ENCODE results near the gene IFT88. TPM values are rescaled to one million over a fixed set of nuclear protein-coding genes. Genes with fewer than 3 reads are reported as not detected.

Gene IFT88
- total RNA-seq, 1 experiment from 2014 or later, result 10.8 TPM

DNA sequence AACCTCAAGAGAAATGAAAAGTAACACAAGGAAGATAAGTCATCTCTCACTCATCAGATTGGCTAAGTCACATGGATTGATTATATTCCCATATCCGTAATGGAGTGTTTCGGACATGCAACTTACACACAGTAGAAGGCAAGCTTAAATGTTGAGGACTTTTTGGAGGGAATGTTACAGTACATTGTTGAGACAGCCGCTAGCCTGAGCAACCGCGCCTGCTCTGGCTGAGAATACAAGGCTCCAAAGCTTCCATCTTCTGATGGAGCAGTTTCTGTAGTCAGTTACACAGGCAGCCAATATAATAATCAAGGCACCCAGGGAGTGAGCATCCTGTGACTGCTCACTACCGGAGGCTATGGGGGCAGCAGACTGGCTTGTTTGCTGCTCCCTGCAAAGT lies 40.3 kb upstream of the IFT88 start:
- no peaks in the 10 kb centered on the region for H3K79me2 ChIP-seq (ENCODE audit: low read length)
- no peak for DNase-seq
- peak overlapping the region; percentile 72 for H3K4me3 ChIP-seq (ENCODE audit: low read length)
- no peaks in the 10 kb centered on the region; the same call in 1 of the 2 replicates for H3K9me3 ChIP-seq (ENCODE audit: low read length)
- peak overlapping the region; percentile 70 for H3K9ac ChIP-seq (ENCODE audit: low read length)
- peaks cover 16% of the 10 kb centered on the region for H3K4me1 ChIP-seq (ENCODE audit: low read length)
- H3K9me2 ChIP-seq (replicated peaks; ENCODE audit: insufficient read depth, low read length), result no peaks in the 10 kb centered on the region
- H4K20me1 ChIP-seq (ENCODE audit: insufficient read depth, low read depth, low read length), result no peaks in the 10 kb centered on the region
- peak overlapping the region; percentile 94; the same call in 1 of the 2 replicates for H2AFZ ChIP-seq (ENCODE audit: low read length)
- H3K27ac ChIP-seq (ENCODE audit: low read length), result no peak overlapping the region
- H3K27me3 ChIP-seq (ENCODE audit: low read length), result no peaks in the 10 kb centered on the region; the same call in 1 of the 2 replicates
- H3K4me2 ChIP-seq (ENCODE audit: low read depth, low read length, poor library complexity, severe bottlenecking), result peak overlapping the region; percentile 67
- no peaks in the 10 kb centered on the region for H3K36me3 ChIP-seq (ENCODE audit: insufficient read depth, low read length)

DNA sequence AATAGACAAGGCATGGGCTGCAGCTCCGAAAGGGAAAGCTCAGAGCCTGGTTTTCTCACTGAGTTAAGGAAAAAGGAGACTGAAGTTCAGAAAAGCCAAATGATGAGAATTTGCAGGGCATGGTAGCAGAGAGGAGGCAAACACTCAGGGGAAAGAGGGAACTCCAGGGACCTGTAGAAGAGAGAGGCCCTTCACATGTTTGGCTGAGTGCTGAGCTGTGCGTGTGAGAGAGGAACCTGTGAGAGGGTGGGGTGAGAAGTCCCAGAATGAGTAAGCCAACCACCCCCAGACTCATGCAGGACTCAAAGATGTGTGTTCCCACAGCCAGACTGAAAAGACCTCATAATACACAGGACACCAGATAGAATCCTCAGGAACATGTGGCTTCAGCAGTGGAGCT lies 38.5 kb upstream of the IFT88 start:
- H3K9me2 ChIP-seq (replicated peaks; ENCODE audit: insufficient read depth, low read length), result no peaks in the 10 kb centered on the region
- no peaks in the 10 kb centered on the region for H3K36me3 ChIP-seq (ENCODE audit: insufficient read depth, low read length)
- no peak overlapping the region for H3K9ac ChIP-seq (ENCODE audit: low read length)
- H4K20me1 ChIP-seq (ENCODE audit: insufficient read depth, low read depth, low read length), result no peaks in the 10 kb centered on the region
- no peak overlapping the region for H3K4me2 ChIP-seq (ENCODE audit: low read depth, low read length, poor library complexity, severe bottlenecking)
- H3K79me2 ChIP-seq (ENCODE audit: low read length), result no peaks in the 10 kb centered on the region
- H3K4me1 ChIP-seq (ENCODE audit: low read length), result peaks cover 16% of the 10 kb centered on the region
- no peak overlapping the region for H2AFZ ChIP-seq (ENCODE audit: low read length)
- no peak overlapping the region for H3K27ac ChIP-seq (ENCODE audit: low read length)
- DNase-seq, result no peak
- H3K9me3 ChIP-seq (ENCODE audit: low read length), result no peaks in the 10 kb centered on the region; the same call in 1 of the 2 replicates
- H3K4me3 ChIP-seq (ENCODE audit: low read length), result no peak overlapping the region
- no peaks in the 10 kb centered on the region; the same call in 1 of the 2 replicates for H3K27me3 ChIP-seq (ENCODE audit: low read length)

DNA sequence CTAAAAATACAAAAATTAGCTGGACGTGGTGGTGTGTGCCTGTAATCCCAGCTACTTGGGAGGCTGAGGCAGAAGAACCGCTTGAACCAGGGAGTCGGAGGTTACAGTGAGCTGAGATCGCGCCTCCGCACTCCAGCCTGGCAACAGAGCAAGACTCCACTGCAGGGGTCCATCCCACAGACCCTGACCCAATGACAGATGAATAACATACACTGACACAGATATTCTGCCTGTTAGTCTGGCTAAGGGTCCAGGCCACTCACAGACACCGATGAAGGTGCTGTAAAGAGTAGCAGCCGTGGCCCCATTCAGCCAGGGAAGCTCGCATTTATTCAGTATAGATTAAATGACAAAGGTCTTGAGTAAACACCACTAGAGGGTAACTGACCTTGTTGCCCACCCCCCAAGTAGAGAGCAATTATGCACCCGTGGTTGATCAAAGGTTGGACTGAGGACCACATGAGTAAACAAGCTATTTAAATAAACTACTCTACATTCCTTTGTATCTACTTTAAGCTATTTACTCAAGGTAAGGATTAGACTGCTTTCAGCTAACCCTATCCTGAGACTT lies 32.8 kb upstream of the IFT88 start:
- Histone ChIP-seq H3K27me3 (ENCODE audit: low read length) (no peaks in the 10 kb centered on the region; the same call in 1 of the 2 replicates), H3K9me3 (ENCODE audit: low read length) (no peaks in the 10 kb centered on the region; the same call in 1 of the 2 replicates), H2AFZ (ENCODE audit: low read length) (no peak overlapping the region), H3K27ac (ENCODE audit: low read length) (no peak overlapping the region), H3K36me3 (ENCODE audit: insufficient read depth, low read length) (no peaks in the 10 kb centered on the region), H3K4me3 (ENCODE audit: low read length) (no peak overlapping the region), H3K9me2 (replicated peaks; ENCODE audit: insufficient read depth, low read length) (no peaks in the 10 kb centered on the region), H3K9ac (ENCODE audit: low read length) (no peak overlapping the region), H3K4me1 (ENCODE audit: low read length) (no peaks in the 10 kb centered on the region), H3K79me2 (ENCODE audit: low read length) (no peaks in the 10 kb centered on the region), H4K20me1 (ENCODE audit: insufficient read depth, low read depth, low read length) (no peaks in the 10 kb centered on the region), H3K4me2 (ENCODE audit: low read depth, low read length, poor library complexity, severe bottlenecking) (no peak overlapping the region)
- no peak for DNase-seq

DNA sequence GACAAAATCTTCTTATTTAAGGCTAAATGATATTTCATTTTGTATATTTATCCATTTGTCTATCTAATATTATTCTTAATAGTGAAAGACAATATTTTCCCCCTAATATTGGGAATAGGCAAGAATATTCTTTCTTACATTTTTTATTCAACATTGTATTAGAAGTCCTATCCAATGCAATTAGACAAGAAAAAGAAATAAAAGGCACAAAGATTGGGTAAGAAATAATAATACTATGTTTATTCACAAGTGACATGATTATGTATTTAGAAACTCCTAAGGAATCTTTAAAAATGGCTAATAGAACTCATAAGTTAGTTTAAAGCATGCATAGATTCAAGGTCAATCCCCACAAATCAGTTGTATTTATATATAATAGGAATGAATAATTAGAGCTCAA lies 30.0 kb upstream of the IFT88 start:
- no peak overlapping the region for H3K27ac ChIP-seq (ENCODE audit: low read length)
- H2AFZ ChIP-seq (ENCODE audit: low read length), result no peak overlapping the region
- H3K4me3 ChIP-seq (ENCODE audit: low read length), result no peak overlapping the region
- no peaks in the 10 kb centered on the region for H3K9me3 ChIP-seq (ENCODE audit: low read length)
- H3K27me3 ChIP-seq (ENCODE audit: low read length), result no peaks in the 10 kb centered on the region
- H3K9me2 ChIP-seq (replicated peaks; ENCODE audit: insufficient read depth, low read length), result no peaks in the 10 kb centered on the region
- H3K79me2 ChIP-seq (ENCODE audit: low read length), result no peaks in the 10 kb centered on the region
- H3K4me2 ChIP-seq (ENCODE audit: low read depth, low read length, poor library complexity, severe bottlenecking), result no peak overlapping the region
- H4K20me1 ChIP-seq (ENCODE audit: insufficient read depth, low read depth, low read length), result no peaks in the 10 kb centered on the region
- H3K9ac ChIP-seq (ENCODE audit: low read length), result no peak overlapping the region
- no peaks in the 10 kb centered on the region for H3K4me1 ChIP-seq (ENCODE audit: low read length)
- no peaks in the 10 kb centered on the region for H3K36me3 ChIP-seq (ENCODE audit: insufficient read depth, low read length)
- DNase-seq, result no peak

DNA sequence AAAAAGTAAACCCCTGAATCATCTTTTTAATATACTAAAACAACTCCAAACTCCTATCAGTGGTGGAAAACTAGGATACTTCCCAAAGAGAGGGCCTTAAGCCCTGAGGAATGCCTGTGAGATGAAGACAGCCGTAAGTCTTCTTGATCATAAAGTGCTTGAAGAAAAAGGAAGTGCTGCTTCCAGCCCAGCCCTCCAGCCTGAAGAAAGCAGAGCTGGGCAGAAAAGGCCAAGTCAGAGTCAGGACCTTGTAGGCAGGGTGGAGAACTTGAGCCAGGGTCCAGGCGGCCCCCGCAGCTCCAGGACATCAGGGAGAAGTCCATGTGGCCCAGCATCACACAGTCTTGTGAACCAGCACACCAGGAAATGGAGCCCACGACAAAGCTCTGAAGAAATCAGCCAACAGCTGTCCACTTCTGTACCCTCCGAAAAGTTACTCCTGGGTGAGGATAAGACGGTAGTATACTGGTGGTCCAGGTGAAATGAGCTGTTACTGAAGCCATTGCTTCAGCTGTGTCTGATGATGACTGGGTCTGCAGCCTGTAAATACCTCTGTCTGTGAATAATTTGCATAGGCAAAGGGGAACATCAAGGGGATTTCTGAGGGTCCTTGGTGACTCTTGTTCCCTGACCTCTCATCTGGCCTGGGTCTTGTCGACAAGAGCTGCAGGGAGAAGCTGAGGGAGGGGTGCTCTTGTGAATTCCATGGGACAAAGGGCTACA lies 22.6 kb upstream of the IFT88 start:
- Histone ChIP-seq H2AFZ (ENCODE audit: low read length) (peak overlapping the region; percentile 93; the same call in 1 of the 2 replicates), H3K27me3 (ENCODE audit: low read length) (no peaks in the 10 kb centered on the region), H3K9ac (ENCODE audit: low read length) (peak overlapping the region; percentile 44), H3K9me2 (replicated peaks; ENCODE audit: insufficient read depth, low read length) (no peaks in the 10 kb centered on the region), H3K9me3 (ENCODE audit: low read length) (no peaks in the 10 kb centered on the region), H3K4me3 (ENCODE audit: low read length) (no peak overlapping the region; the same call in 1 of the 2 replicates), H3K36me3 (ENCODE audit: insufficient read depth, low read length) (no peaks in the 10 kb centered on the region), H3K4me2 (ENCODE audit: low read depth, low read length, poor library complexity, severe bottlenecking) (peak overlapping the region; percentile 56), H3K4me1 (ENCODE audit: low read length) (peaks cover 39% of the 10 kb centered on the region), H3K79me2 (ENCODE audit: low read length) (no peaks in the 10 kb centered on the region), H3K27ac (ENCODE audit: low read length) (no peak overlapping the region), H4K20me1 (ENCODE audit: insufficient read depth, low read depth, low read length) (no peaks in the 10 kb centered on the region)
- DNase-seq, result peak; percentile 60

DNA sequence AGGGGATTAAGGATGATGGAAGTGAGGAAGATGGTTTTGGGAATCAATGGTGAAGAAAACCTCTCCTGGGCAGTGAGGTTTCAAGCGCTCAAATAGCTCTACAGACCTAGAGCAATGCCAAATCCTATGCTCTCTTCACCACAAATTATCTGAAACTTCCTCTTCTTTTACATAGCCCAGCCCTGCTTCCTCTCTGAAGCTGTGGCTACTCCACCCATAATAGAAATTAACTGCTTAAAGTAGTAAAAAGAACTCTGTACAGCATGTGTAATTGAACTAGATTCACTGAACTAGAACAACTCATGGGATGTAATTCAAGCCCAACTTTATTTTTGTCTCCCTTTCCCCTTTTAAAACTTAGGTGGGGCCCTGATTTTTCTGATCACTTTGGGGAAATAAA lies 20.4 kb upstream of the IFT88 start:
- Histone ChIP-seq H3K27me3 (ENCODE audit: low read length) (no peaks in the 10 kb centered on the region), H3K9me3 (ENCODE audit: low read length) (no peaks in the 10 kb centered on the region), H3K36me3 (ENCODE audit: insufficient read depth, low read length) (no peaks in the 10 kb centered on the region), H3K4me3 (ENCODE audit: low read length) (peak overlapping the region; percentile 43), H3K4me1 (ENCODE audit: low read length) (peaks cover 39% of the 10 kb centered on the region), H3K4me2 (ENCODE audit: low read depth, low read length, poor library complexity, severe bottlenecking) (peak overlapping the region; percentile 61), H2AFZ (ENCODE audit: low read length) (peak overlapping the region; percentile 82; the same call in 1 of the 2 replicates), H3K79me2 (ENCODE audit: low read length) (no peaks in the 10 kb centered on the region), H3K27ac (ENCODE audit: low read length) (peak overlapping the region; percentile 49), H3K9ac (ENCODE audit: low read length) (0 out of 2 replicates have a peak overlapping the region, but pooled peaks have one; percentile 32), H3K9me2 (replicated peaks; ENCODE audit: insufficient read depth, low read length) (no peaks in the 10 kb centered on the region), H4K20me1 (ENCODE audit: insufficient read depth, low read depth, low read length) (no peaks in the 10 kb centered on the region)
- peak; percentile 83 for DNase-seq

DNA sequence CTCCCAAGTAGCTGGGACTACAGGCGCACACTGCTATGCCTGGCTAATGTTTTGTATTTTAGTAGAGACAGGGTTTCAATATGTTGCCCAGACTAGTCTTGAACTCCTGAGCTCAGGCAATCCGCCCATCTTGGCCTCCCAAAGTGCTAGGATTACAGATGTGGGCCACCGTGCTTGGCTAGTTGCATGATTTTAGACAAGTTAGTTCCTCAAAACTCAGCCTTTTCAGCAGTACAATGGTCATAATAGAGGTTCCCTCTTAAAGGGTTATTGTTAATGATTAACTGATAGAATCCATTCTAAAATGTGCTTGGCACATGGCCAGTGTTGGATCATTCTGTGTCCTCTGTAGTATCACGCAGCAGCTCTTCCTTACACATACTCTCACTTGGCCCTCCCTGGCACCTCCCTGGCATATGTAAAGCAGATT lies 19.5 kb upstream of the IFT88 start:
- Histone ChIP-seq H3K9me3 (ENCODE audit: low read length) (no peaks in the 10 kb centered on the region), H3K9ac (ENCODE audit: low read length) (no peak overlapping the region), H3K27me3 (ENCODE audit: low read length) (no peaks in the 10 kb centered on the region), H3K27ac (ENCODE audit: low read length) (no peak overlapping the region), H3K79me2 (ENCODE audit: low read length) (no peaks in the 10 kb centered on the region), H3K9me2 (replicated peaks; ENCODE audit: insufficient read depth, low read length) (no peaks in the 10 kb centered on the region), H3K4me3 (ENCODE audit: low read length) (no peak overlapping the region), H2AFZ (ENCODE audit: low read length) (no peak overlapping the region), H4K20me1 (ENCODE audit: insufficient read depth, low read depth, low read length) (no peaks in the 10 kb centered on the region), H3K36me3 (ENCODE audit: insufficient read depth, low read length) (no peaks in the 10 kb centered on the region), H3K4me2 (ENCODE audit: low read depth, low read length, poor library complexity, severe bottlenecking) (no peak overlapping the region), H3K4me1 (ENCODE audit: low read length) (peaks cover 39% of the 10 kb centered on the region)
- DNase-seq, result no peak

DNA sequence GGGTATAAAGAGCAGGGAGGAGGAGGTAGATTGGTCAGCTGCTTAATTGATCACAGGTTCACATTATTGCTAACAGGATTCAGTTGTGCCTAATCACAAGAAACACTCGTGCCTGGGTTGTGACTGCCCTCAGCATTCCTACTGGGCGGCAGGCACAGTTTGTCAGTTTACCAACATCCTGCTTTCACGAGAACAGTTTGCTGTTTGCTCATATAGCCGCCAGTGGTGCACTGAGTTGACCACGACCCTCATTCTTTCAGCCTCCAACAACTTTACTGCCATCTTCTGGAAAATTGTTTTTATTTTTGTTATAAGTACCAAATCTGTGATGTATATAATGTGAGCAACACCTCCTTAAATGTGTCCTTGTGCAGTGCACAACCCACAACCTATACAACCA lies 16.2 kb upstream of the IFT88 start:
- Histone ChIP-seq H3K27me3 (ENCODE audit: low read length) (no peaks in the 10 kb centered on the region), H3K4me1 (ENCODE audit: low read length) (peaks cover 21% of the 10 kb centered on the region), H3K9me2 (replicated peaks; ENCODE audit: insufficient read depth, low read length) (no peaks in the 10 kb centered on the region), H3K27ac (ENCODE audit: low read length) (no peak overlapping the region), H3K9ac (ENCODE audit: low read length) (no peak overlapping the region), H3K36me3 (ENCODE audit: insufficient read depth, low read length) (no peaks in the 10 kb centered on the region), H4K20me1 (ENCODE audit: insufficient read depth, low read depth, low read length) (no peaks in the 10 kb centered on the region), H2AFZ (ENCODE audit: low read length) (no peak overlapping the region), H3K4me2 (ENCODE audit: low read depth, low read length, poor library complexity, severe bottlenecking) (no peak overlapping the region), H3K79me2 (ENCODE audit: low read length) (no peaks in the 10 kb centered on the region), H3K4me3 (ENCODE audit: low read length) (no peak overlapping the region), H3K9me3 (ENCODE audit: low read length) (no peaks in the 10 kb centered on the region)
- no peak for DNase-seq

Data from Karpas-422 (cell line).